GM19467 (cell line): ENCODE results near the gene TBC1D16.

Experiments
- ATAC-seq: cut with Tn5 transposase; IDR thresholded peaks from one replicate; pipeline ENCODE4 v1.9.1; 2021; ENCODE audit warnings: mild to moderate bottlenecking, moderate library complexity; ENCODE audit not compliant: unreplicated experiment

Gene TBC1D16

GRCh38 chr17:79989106-79989835, 46.4 kb downstream of the TBC1D16 start:
- ATAC-seq, result no peak

GRCh38 chr17:79988185-79988971, 47.3 kb downstream of the TBC1D16 start:
- no peak for ATAC-seq

GRCh38 chr17:79987935-79988184, 47.8 kb downstream of the TBC1D16 start:
- ATAC-seq, result no peak

GRCh38 chr17:79987187-79987934, 48.3 kb downstream of the TBC1D16 start:
- ATAC-seq, result no peak

GRCh38 chr17:79986411-79987186, 49.1 kb downstream of the TBC1D16 start:
- no peak for ATAC-seq

GRCh38 chr17:79985943-79986391, 49.7 kb downstream of the TBC1D16 start:
- no peak for ATAC-seq

- no peak for ATAC-seq
Observed at GRCh38 chr17:79985361-79985942, 50.2 kb downstream of the TBC1D16 start.

- ATAC-seq, result no peak
Observed at GRCh38 chr17:79984877-79985276, 50.8 kb downstream of the TBC1D16 start.

- ATAC-seq, result no peak
Observed at GRCh38 chr17:79984045-79984840, 51.4 kb downstream of the TBC1D16 start.

GRCh38 chr17:79983456-79983855, 52.2 kb downstream of the TBC1D16 start:
- ATAC-seq, result no peak

GRCh38 chr17:79982986-79983385, 52.7 kb downstream of the TBC1D16 start:
- no peak for ATAC-seq

- no peak for ATAC-seq
Observed at GRCh38 chr17:79981661-79982101, 54.0 kb downstream of the TBC1D16 start.

- no peak for ATAC-seq
Observed at GRCh38 chr17:79981090-79981489, 54.6 kb downstream of the TBC1D16 start.

- ATAC-seq, result no peak
Observed at GRCh38 chr17:79980246-79981043, 55.2 kb downstream of the TBC1D16 start.

GRCh38 chr17:79979816-79980215, 55.9 kb downstream of the TBC1D16 start:
- ATAC-seq, result no peak

GRCh38 chr17:79979221-79979741, 56.4 kb downstream of the TBC1D16 start:
- ATAC-seq, result no peak

GRCh38 chr17:79978548-79978855, 57.2 kb downstream of the TBC1D16 start:
- no peak for ATAC-seq

- no peak for ATAC-seq
Observed at GRCh38 chr17:79977708-79978547, 57.7 kb downstream of the TBC1D16 start.
